ENCODE results near the gene NSUN7. TPM values are rescaled to one million over a fixed set of nuclear protein-coding genes. Genes with fewer than 3 reads are reported as not detected.

The NSUN7 gene
- total and polyA plus RNA-seq, 4 donors: 0.21 to 4.5 (median 1.3) TPM

GRCh38 chr4:40837094-40837870, 87.5 kb downstream of the NSUN7 start:
- TF ChIP-seq CTCF (IDR thresholded peaks at IDR 0.05; ENCODE audit: low read depth, low read length, missing input control): no peak
- no peak for TF ChIP-seq YY1 (IDR thresholded peaks at IDR 0.05)
- no peak for TF ChIP-seq ATF3 (IDR thresholded peaks at IDR 0.05)
- TF ChIP-seq NR2F2 (IDR thresholded peaks at IDR 0.05): no peak
- no peak for TF ChIP-seq GABPA (IDR thresholded peaks at IDR 0.05 in 1 of 2, conservative IDR thresholded peaks at IDR 0.05 in 1 of 2)
- TF ChIP-seq HNF4A (conservative IDR thresholded peaks at IDR 0.05): no peak
- no peak for TF ChIP-seq ZBTB33 (IDR thresholded peaks at IDR 0.05)
- Histone ChIP-seq H3K9me3 (ENCODE audit: control insufficient read depth in 4 of 4, low read length in 3 of 4) (no peaks in the 10 kb centered on the region), H3K4me1 (ENCODE audit: control insufficient read depth in 4 of 4, insufficient read depth in 4 of 4, low read length in 3 of 4) (no peaks in the 10 kb centered on the region)

GRCh38 chr4:40838742-40839141, 89.0 kb downstream of the NSUN7 start:
- H3K4me3 ChIP-seq (ENCODE audit: low read depth in 1 of 3, low read length in 3 of 3): no peak overlapping the region
- no peak overlapping the region for H3K9ac ChIP-seq (ENCODE audit: low read depth in 1 of 2, low read length in 2 of 2)
- DNase-seq (ENCODE audit: low spot score): no peak
- H3K27ac ChIP-seq (ENCODE audit: low read depth in 1 of 2, low read length in 2 of 2): no peak overlapping the region
- 92% methylated on average over 4 of the region's 4 CpGs for WGBS
- H3K9me3 ChIP-seq (ENCODE audit: control insufficient read depth in 4 of 4, low read length in 3 of 4): no peaks in the 10 kb centered on the region
- TF ChIP-seq CTCF (IDR thresholded peaks at IDR 0.05; ENCODE audit: low read depth, low read length, missing input control) (no peak), HNF4A (conservative IDR thresholded peaks at IDR 0.05) (no peak), EGR1 (IDR thresholded peaks at IDR 0.05; ENCODE audit: low read depth in 2 of 2) (no peak), SP1 (IDR thresholded peaks at IDR 0.05) (no peak)
- H3K27me3 ChIP-seq (ENCODE audit: control insufficient read depth in 4 of 4, insufficient read depth in 4 of 4, low read length in 3 of 4): no peaks in the 10 kb centered on the region
- peaks cover 0 to 11% (median 4%) of the 10 kb centered on the region in 4 donors for H3K36me3 ChIP-seq (ENCODE audit: control insufficient read depth in 4 of 4, insufficient read depth in 3 of 4, low read depth in 1 of 4, low read length in 3 of 4)
- no peaks in the 10 kb centered on the region for H3K4me1 ChIP-seq (ENCODE audit: control insufficient read depth in 4 of 4, insufficient read depth in 4 of 4, low read length in 3 of 4)

More at GRCh38 chr4:40837094-40837870, 87.5 kb downstream of the NSUN7 start:
- peaks cover 0 to 16% (median 4%) of the 10 kb centered on the region in 4 donors for H3K36me3 ChIP-seq (ENCODE audit: control insufficient read depth in 4 of 4, insufficient read depth in 3 of 4, low read depth in 1 of 4, low read length in 3 of 4)
- no peak overlapping the region for H3K9ac ChIP-seq (ENCODE audit: low read depth in 1 of 2, low read length in 2 of 2)
- H3K27me3 ChIP-seq (ENCODE audit: control insufficient read depth in 4 of 4, insufficient read depth in 4 of 4, low read length in 3 of 4): no peaks in the 10 kb centered on the region
- no peak overlapping the region for H3K4me3 ChIP-seq (ENCODE audit: low read depth in 1 of 3, low read length in 3 of 3)
- 91% methylated on average over 16 of the region's 16 CpGs for WGBS
- no peak overlapping the region for H3K27ac ChIP-seq (ENCODE audit: low read depth in 1 of 2, low read length in 2 of 2)
- DNase-seq (ENCODE audit: low spot score): no peak
